Transverse colon (tissue), 4 donors: ENCODE results near the gene TICAM2. TPM values are rescaled to one million over a fixed set of nuclear protein-coding genes. Genes with fewer than 3 reads are reported as not detected.

Source experiments
- DNase-seq: peaks from one replicate; pipeline ENCODE4 v3.0.0-alpha.2; 2019
- H3K27ac ChIP-seq, 4 donors: fragments of 200-600 bp; sonication (generic); 2 replicates each; pipeline ENCODE4 v1.5.1; 2016 to 2018; ENCODE audit warnings: inconsistent platforms in 4 of 4
- H3K27me3 ChIP-seq: fragments of 200-600 bp; sonication (generic); 2 replicates; pipeline ENCODE4 v1.5.1; 2017; ENCODE audit warnings: inconsistent platforms
- H3K36me3 ChIP-seq, 4 donors: fragments of 200-600 bp; sonication (generic); 2 replicates each; pipeline ENCODE4 v1.5.1; 2017 to 2019; ENCODE audit warnings: inconsistent platforms in 4 of 4
- H3K4me1 ChIP-seq, 4 donors: fragments of 200-600 bp; sonication (generic); 2 replicates each; pipeline ENCODE4 v1.5.1; 2017 to 2020; ENCODE audit warnings: inconsistent platforms in 4 of 4
- H3K4me3 ChIP-seq, 4 donors: fragments of 200-600 bp; sonication (generic); 1 replicate in 1 of 4; 2 replicates in 3 of 4; pipeline versions ENCODE4 v1.5.1 to v1.6.1; 2017 to 2019; ENCODE audit warnings: inconsistent platforms in 4 of 4
- H3K9me3 ChIP-seq, 2 donors: fragments of 200-600 bp; sonication (generic); 2 replicates each; pipeline ENCODE4 v1.5.1; 2017 to 2019; ENCODE audit warnings: inconsistent platforms in 2 of 2
- EP300 ChIP-seq: sonication (generic); formaldehyde crosslinking; IDR thresholded peaks from one replicate; pipeline ENCODE4 v1.6.1; 2017; ENCODE audit warnings: antibody characterized with exemption, low read depth
- POLR2A ChIP-seq: fragments of 450-650 bp; IDR thresholded peaks from one replicate; pipeline ENCODE4 v1.6.1; 2016; ENCODE audit warnings: antibody characterized with exemption, mild to moderate bottlenecking, moderate library complexity
- POLR2AphosphoS5 ChIP-seq, 3 donors: sonication (generic); formaldehyde crosslinking; IDR thresholded peaks; one replicate each; pipeline ENCODE4 v1.6.1; 2016; ENCODE audit warnings: antibody characterized with exemption in 3 of 3
- WGBS, 2 donors: methylation state at CpG; one replicate each; pipeline ENCODE4 v1.1.5; 2018; ENCODE audit warnings: low coverage in 1 of 2; 5-methylcytosine and 5-hydroxymethylcytosine counted together
- in situ Hi-C, 4 donors: fragments of 200-750 bp; cut with MboI; loops; one replicate each; pipeline versions ENCODE4 v1.15.0 to v1.15.1; 2017; ENCODE audit warnings: low sequenced_read_pairs in 3 of 4, low pct_ligation_motif_present in 1 of 4, low pct_unique_long_range_greater_than_20kb in 1 of 4
- intact Hi-C: fragments of 100-400 bp; cut with DNase I; formaldehyde crosslinking; loops from one replicate; pipeline ENCODE4 v1.15.1; 2023; ENCODE audit warnings: low total_unique reads
- total RNA-seq, 4 donors: library from RNA; depleted of rRNA; stranded (reverse); fragments of >200 nt; gene quantifications; one replicate each; pipeline ENCODE4 v1.1.0, GENCODE V29; 2016
- TF ChIP-seq, protein P1 (sequence below), 5 experiments: fragments of 200-600 bp in 3 of 5; fragments of 450-650 bp in 2 of 5; sonication (generic) in 3 of 5; IDR thresholded peaks; 1 replicate in 2 of 5; 2 replicates in 3 of 5; pipeline ENCODE4 v1.5.1; 2016 to 2017; ENCODE audit warnings: antibody characterized with exemption in 5 of 5, inconsistent platforms in 3 of 5, mild to moderate bottlenecking in 2 of 5, moderate library complexity in 1 of 5

TICAM2 gene
- total RNA-seq, 4 donors from 2014 or later, result 0.68 to 1.1 TPM; not detected in 2

DNA sequence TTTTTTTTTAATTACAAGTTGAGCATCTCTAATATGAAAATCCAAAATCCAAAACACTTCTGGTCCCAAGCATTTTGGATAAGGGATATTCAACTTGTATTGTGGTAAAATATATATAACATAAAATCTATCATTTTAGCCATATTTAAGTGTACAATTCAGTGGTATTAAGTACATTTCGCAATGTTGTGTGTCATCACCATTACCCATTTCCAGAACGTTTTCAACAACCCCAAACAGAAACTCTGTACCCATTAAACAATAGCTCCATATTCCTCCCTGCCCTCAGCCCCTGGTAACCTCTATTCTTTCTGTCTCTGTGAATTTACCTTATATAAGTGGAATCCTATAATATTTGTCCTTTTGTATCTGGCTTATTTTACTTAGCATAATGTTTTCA lies 24.9 kb downstream of the TICAM2 start:
- intact Hi-C loops, result no loop called here
- Histone ChIP-seq H3K27ac (no peak overlapping the region), H3K4me3 (no peak overlapping the region), H3K4me1 (no peaks in the 10 kb centered on the region), H3K9me3 (no peaks in the 10 kb centered on the region), H3K27me3 (no peaks in the 10 kb centered on the region), H3K36me3 (no peaks in the 10 kb centered on the region)
- TF ChIP-seq POLR2A, result no peak
- no peak for TF ChIP-seq POLR2AphosphoS5 (IDR thresholded peaks at IDR 0.05)
- no peak for TF ChIP-seq EP300
- TF ChIP-seq, protein P1, sequence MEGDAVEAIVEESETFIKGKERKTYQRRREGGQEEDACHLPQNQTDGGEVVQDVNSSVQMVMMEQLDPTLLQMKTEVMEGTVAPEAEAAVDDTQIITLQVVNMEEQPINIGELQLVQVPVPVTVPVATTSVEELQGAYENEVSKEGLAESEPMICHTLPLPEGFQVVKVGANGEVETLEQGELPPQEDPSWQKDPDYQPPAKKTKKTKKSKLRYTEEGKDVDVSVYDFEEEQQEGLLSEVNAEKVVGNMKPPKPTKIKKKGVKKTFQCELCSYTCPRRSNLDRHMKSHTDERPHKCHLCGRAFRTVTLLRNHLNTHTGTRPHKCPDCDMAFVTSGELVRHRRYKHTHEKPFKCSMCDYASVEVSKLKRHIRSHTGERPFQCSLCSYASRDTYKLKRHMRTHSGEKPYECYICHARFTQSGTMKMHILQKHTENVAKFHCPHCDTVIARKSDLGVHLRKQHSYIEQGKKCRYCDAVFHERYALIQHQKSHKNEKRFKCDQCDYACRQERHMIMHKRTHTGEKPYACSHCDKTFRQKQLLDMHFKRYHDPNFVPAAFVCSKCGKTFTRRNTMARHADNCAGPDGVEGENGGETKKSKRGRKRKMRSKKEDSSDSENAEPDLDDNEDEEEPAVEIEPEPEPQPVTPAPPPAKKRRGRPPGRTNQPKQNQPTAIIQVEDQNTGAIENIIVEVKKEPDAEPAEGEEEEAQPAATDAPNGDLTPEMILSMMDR (IDR thresholded peaks at IDR 0.05), result no peak
- in situ Hi-C loops, result loop anchor here in 1 of 4 donors (10.0 to 25.0 kb wide), 2 partner anchors 203 to 490 kb away; no protein-coding TSS in a partner anchor
- DNase-seq, result no peak
- WGBS, 2 donors, result 73 to 80% methylated on average over 2 of the region's 2 CpGs

DNA sequence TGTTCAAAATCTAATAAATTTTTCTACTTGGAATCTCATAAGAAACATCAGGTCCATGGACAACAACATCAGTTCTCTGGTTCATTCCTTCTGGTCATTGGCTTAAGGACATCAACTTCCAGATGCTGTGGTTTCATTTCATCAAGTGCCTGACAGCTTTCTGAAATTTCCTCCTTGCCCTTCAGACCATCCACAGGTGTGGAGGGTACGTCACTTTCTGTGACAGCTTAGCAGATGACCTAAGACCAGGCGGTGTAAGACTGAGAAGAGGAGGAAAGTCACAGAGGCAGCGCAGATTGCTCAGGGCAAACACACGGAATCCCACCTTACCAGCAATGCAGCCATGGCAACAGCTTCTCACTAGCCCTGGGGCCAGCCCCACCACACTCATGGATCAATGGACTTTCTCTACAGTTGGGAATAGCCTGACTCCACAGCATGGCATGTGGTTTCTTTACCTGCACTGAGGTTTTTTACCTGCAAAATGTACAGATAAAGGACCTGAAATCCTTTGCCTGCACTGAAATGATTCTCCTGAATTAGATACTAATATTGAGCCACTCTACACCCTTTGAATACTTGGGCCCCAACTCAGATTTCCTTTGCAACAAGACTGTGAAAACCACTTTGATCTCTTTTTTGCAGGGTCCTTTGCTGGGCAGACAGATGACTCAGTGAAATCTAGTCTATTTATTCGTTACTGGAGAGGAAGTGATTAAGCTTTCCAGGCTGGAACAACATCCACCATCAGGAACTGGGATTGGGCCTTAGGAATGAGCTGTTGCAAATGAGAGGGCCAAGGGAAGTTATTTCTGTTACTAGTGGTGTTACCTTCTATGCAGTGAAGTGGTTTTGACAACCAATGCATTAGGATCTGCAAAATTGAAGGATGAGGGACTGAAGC lies 26.9 kb downstream of the TICAM2 start:
- 81% methylated on average over 5 of the region's 5 CpGs; no CpG with 5 or more reads in 1 of the 2 donors for WGBS, 2 donors
- no peak for DNase-seq
- Histone ChIP-seq H3K4me3 (no peak overlapping the region), H3K27me3 (no peaks in the 10 kb centered on the region), H3K9me3 (no peaks in the 10 kb centered on the region), H3K36me3 (no peaks in the 10 kb centered on the region), H3K27ac (no peak overlapping the region), H3K4me1 (no peaks in the 10 kb centered on the region)
- intact Hi-C loops, result no loop called here
- TF ChIP-seq POLR2A, result no peak
- TF ChIP-seq POLR2AphosphoS5 (IDR thresholded peaks at IDR 0.05), result no peak
- TF ChIP-seq, protein P1 (IDR thresholded peaks at IDR 0.05), result no peak
- no peak for TF ChIP-seq EP300
- in situ Hi-C loops, result loop anchor here in 1 of 4 donors (10.0 to 25.0 kb wide), 2 partner anchors 201 to 488 kb away; no protein-coding TSS in a partner anchor

DNA sequence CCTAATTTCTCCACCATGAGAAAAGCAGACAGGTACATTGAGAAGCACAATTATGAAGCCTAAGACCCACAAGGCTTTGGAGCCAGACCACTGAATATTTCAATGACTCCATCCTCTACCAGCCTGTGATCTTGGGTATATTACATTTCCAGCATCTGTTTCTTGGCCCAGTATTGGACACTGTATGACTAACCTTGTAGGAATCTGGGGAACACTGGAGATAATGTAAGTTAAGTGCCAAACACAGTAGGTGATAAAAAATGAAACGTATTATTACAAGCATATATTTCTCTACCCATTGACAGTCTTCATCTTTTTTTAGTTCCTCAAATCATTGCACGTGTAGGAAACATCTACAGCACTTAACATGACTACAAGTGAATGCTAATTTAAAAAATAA lies 29.1 kb downstream of the TICAM2 start:
- no peaks in the 10 kb centered on the region for H3K9me3 ChIP-seq
- intact Hi-C loops (loop anchor here (5.0 kb wide), 1 partner anchor 261 kb away; no protein-coding TSS in a partner anchor), in situ Hi-C loops (loop anchor here in 1 of 4 donors (10.0 kb wide), 1 partner anchor 198 kb away; no protein-coding TSS in a partner anchor)
- no peaks in the 10 kb centered on the region for H3K27me3 ChIP-seq
- H3K36me3 ChIP-seq, result no peaks in the 10 kb centered on the region
- TF ChIP-seq, protein P1 (IDR thresholded peaks at IDR 0.05), result no peak
- TF ChIP-seq POLR2A (no peak), EP300 (no peak), POLR2AphosphoS5 (IDR thresholded peaks at IDR 0.05) (no peak)
- no peak overlapping the region for H3K4me3 ChIP-seq
- no peak for DNase-seq
- H3K27ac ChIP-seq, result no peak overlapping the region
- H3K4me1 ChIP-seq, result no peaks in the 10 kb centered on the region
- WGBS, 2 donors, result 69 to 75% methylated on average over 2 of the region's 2 CpGs

DNA sequence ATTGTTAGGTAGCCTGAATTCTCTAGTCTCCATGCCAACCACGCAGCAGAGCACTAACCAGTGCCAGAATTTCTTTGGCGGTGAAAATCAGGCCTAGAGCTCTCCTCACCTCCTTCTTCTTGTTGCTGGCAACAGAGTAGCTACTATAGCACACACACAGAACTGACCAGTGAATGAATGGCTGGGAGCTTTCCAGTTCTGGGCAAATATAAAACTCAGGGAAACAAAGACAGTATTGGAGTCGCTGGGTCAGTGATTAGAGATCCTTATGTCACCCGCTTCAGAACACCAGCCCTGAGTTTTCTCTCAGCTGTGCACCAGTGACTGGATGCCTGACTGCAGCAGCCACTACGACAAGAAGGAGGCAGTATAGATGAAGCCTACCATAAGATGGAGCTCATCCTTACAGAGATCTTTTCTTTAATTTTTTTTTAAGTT lies 30.8 kb downstream of the TICAM2 start:
- Histone ChIP-seq H3K4me3 (no peak overlapping the region), H3K9me3 (no peaks in the 10 kb centered on the region), H3K27ac (no peak overlapping the region), H3K4me1 (no peaks in the 10 kb centered on the region), H3K27me3 (no peaks in the 10 kb centered on the region), H3K36me3 (no peaks in the 10 kb centered on the region)
- WGBS, 2 donors, result 85% methylated on average over 5 of the region's 5 CpGs; no CpG with 5 or more reads in 1 of the 2 donors
- in situ Hi-C loops (loop anchor here in 1 of 4 donors (10.0 kb wide), 1 partner anchor 197 kb away; no protein-coding TSS in a partner anchor), intact Hi-C loops (loop anchor here (5.0 kb wide), 1 partner anchor 259 kb away; no protein-coding TSS in a partner anchor)
- DNase-seq, result no peak
- TF ChIP-seq POLR2A (no peak), POLR2AphosphoS5 (IDR thresholded peaks at IDR 0.05) (no peak), EP300 (no peak)
- TF ChIP-seq, protein P1 (IDR thresholded peaks at IDR 0.05), result no peak
